PC-3 (cell line): ENCODE measurements around the gene SCN5A. TPM values are rescaled to one million over a fixed set of nuclear protein-coding genes. Genes with fewer than 3 reads are reported as not detected.

Experiments
- ATAC-seq: fragments of 200-7000 bp; cut with Tn5 transposase; 2 replicates; pipeline ENCODE4 v1.9.1; 2020; ENCODE audit warnings: mild to moderate bottlenecking, moderate library complexity
- BruUV-seq: library from RNA; stranded (reverse); fragments of 400-500 nt; replicated peaks from 2 replicates; lab custom pipeline; 2021; lab: Mats Ljungman, UMichigan
- CTCF ChIA-PET: fragments of 300-600 bp; sonication (Branson Sonifier 250); formaldehyde crosslinking; loops from one replicate; lab custom pipeline; 2022; ENCODE audit warnings: antibody characterized with exemption; lab: Charles Lee
- POLR2A ChIA-PET: fragments of 300-600 bp; sonication (Branson Sonifier 250); formaldehyde crosslinking; loops from one replicate; lab custom pipeline; 2022; ENCODE audit warnings: antibody characterized with exemption; ENCODE audit not compliant: unreplicated experiment; lab: Charles Lee
- DNase-seq: peaks from one replicate; pipeline ENCODE4 v3.0.0-alpha.2; 2015
- H2AFZ ChIP-seq: fragments of 300-600 bp; sonication (generic); 2 replicates; pipeline ENCODE4 v1.6.0; 2016; ENCODE audit warnings: antibody characterized with exemption, low read length
- H3F3A ChIP-seq: fragments of 300-600 bp; sonication (generic); one replicate; pipeline ENCODE4 v1.6.0; 2017; ENCODE audit warnings: antibody characterized with exemption, low read length, control low read depth, mild to moderate bottlenecking; ENCODE audit not compliant: unreplicated experiment
- H3K27ac ChIP-seq: fragments of 300-600 bp; sonication (generic); 2 replicates; pipeline ENCODE4 v1.5.1; 2016; ENCODE audit warnings: mild to moderate bottlenecking, low read length
- H3K27me3 ChIP-seq: fragments of 300-600 bp; sonication (generic); 2 replicates; pipeline ENCODE4 v1.6.1; 2016; ENCODE audit warnings: low read length, mixed read lengths
- H3K36me3 ChIP-seq: fragments of 300-600 bp; sonication (generic); 2 replicates; pipeline ENCODE4 v1.6.1; 2016; ENCODE audit warnings: low read depth, mixed run types, low read length, mixed read lengths
- H3K4me1 ChIP-seq: fragments of 300-600 bp; sonication (generic); 2 replicates; pipeline ENCODE4 v1.5.1; 2016; ENCODE audit warnings: low read length; ENCODE audit not compliant: insufficient read depth
- H3K4me2 ChIP-seq: fragments of 300-600 bp; sonication (generic); 2 replicates; pipeline ENCODE4 v1.6.0; 2016; ENCODE audit warnings: low read length
- H3K4me3 ChIP-seq: fragments of 300-600 bp; sonication (generic); 2 replicates; pipeline ENCODE4 v1.5.1; 2016; ENCODE audit warnings: mild to moderate bottlenecking, low read length, mixed read lengths
- H3K79me2 ChIP-seq: fragments of 300-600 bp; sonication (generic); 2 replicates; pipeline ENCODE4 v1.6.1; 2017; ENCODE audit warnings: low read length, mixed read lengths
- H3K9ac ChIP-seq: fragments of 300-600 bp; sonication (generic); 2 replicates; pipeline ENCODE4 v1.6.0; 2016; ENCODE audit warnings: mild to moderate bottlenecking, low read length
- H3K9me2 ChIP-seq: fragments of 300-600 bp; sonication (generic); replicated peaks from 2 replicates; pipeline ENCODE4 v1.6.1; 2016; ENCODE audit warnings: mixed run types, low read length, mixed read lengths
- H3K9me3 ChIP-seq: fragments of 300-600 bp; sonication (generic); 2 replicates; pipeline ENCODE4 v1.6.1; 2016; ENCODE audit warnings: low read length, mixed read lengths
- H4K20me1 ChIP-seq: fragments of 300-600 bp; sonication (generic); 2 replicates; pipeline ENCODE4 v1.6.1; 2016; ENCODE audit warnings: low read length, mixed read lengths
- CTCF ChIP-seq: fragments of 300-600 bp; sonication (generic); conservative IDR thresholded peaks from 2 replicates; pipeline ENCODE4 v1.5.1; 2017; ENCODE audit warnings: antibody characterized with exemption, low read depth, mild to moderate bottlenecking, low read length
- EZH2 ChIP-seq: fragments of 300-600 bp; sonication (generic); IDR thresholded peaks from one replicate; pipeline ENCODE4 v1.6.1; 2017; ENCODE audit warnings: antibody characterized with exemption, mild to moderate bottlenecking, low read length; ENCODE audit not compliant: unreplicated experiment
- EZH2phosphoT487 ChIP-seq: fragments of 300-600 bp; sonication (generic); IDR thresholded peaks from 2 replicates; pipeline ENCODE4 v1.6.1; 2018; ENCODE audit warnings: mild to moderate bottlenecking, antibody characterized with exemption, low read length, borderline replicate concordance
- intact Hi-C: fragments of 100-400 bp; cut with micrococcal nuclease; formaldehyde crosslinking; loops from 2 replicates; pipeline ENCODE4 v1.9.0; 2023
- total RNA-seq: library from RNA; depleted of rRNA; stranded (reverse); fragments of >200 nt; gene quantifications from 2 replicates; pipeline ENCODE4 v1.2.3, GENCODE V29; 2014

SCN5A gene
- total RNA-seq, 1 experiment from 2014 or later, result not detected

GRCh38 chr3:38590521-38590920, 59.0 kb downstream of the SCN5A start:
- H3K4me3 ChIP-seq, result no peak overlapping the region
- no peak for ATAC-seq
- H3K4me2 ChIP-seq, result no peak overlapping the region
- ChIA-PET POLR2A (no interaction called here), CTCF (no interaction called here)
- H3K36me3 ChIP-seq, result no peaks in the 10 kb centered on the region
- no peak overlapping the region for H2AFZ ChIP-seq
- H3K27me3 ChIP-seq, result peaks cover 90% of the 10 kb centered on the region
- no peak overlapping the region for H3K27ac ChIP-seq
- no TSS peak for BruUV-seq
- H3K4me1 ChIP-seq, result no peaks in the 10 kb centered on the region
- intact Hi-C loops, result no loop called here
- TF ChIP-seq CTCF (no peak), EZH2phosphoT487 (no peak), EZH2 (no peak)
- no peak overlapping the region for H3K9ac ChIP-seq
- no peaks in the 10 kb centered on the region for H4K20me1 ChIP-seq
- H3K9me3 ChIP-seq, result no peaks in the 10 kb centered on the region
- no peaks in the 10 kb centered on the region for H3F3A ChIP-seq
- no peaks in the 10 kb centered on the region for H3K9me2 ChIP-seq
- H3K79me2 ChIP-seq, result no peaks in the 10 kb centered on the region
- no peak for DNase-seq

- H3K27me3 ChIP-seq, result peaks cover 82% of the 10 kb centered on the region
Observed at GRCh38 chr3:38588995-38589937, 60.2 kb downstream of the SCN5A start.

More at GRCh38 chr3:38588995-38589937, 60.2 kb downstream of the SCN5A start:
- Histone ChIP-seq H3K4me2 (no peak overlapping the region), H3K27ac (no peak overlapping the region), H3K9me3 (no peaks in the 10 kb centered on the region), H2AFZ (no peak overlapping the region), H3K36me3 (no peaks in the 10 kb centered on the region), H3K4me1 (no peaks in the 10 kb centered on the region), H3F3A (no peaks in the 10 kb centered on the region), H4K20me1 (no peaks in the 10 kb centered on the region), H3K9me2 (no peaks in the 10 kb centered on the region), H3K9ac (no peak overlapping the region), H3K79me2 (no peaks in the 10 kb centered on the region), H3K4me3 (no peak overlapping the region)
- no peak for DNase-seq
- no peak for ATAC-seq
- ChIA-PET CTCF (no interaction called here), POLR2A (no interaction called here)
- no TSS peak for BruUV-seq
- intact Hi-C loops, result no loop called here
- TF ChIP-seq CTCF, result no peak
- no peak for TF ChIP-seq EZH2
- TF ChIP-seq EZH2phosphoT487, result no peak
